ENCODE data around the gene BRD2. TPM values are rescaled to one million over a fixed set of nuclear protein-coding genes. Genes with fewer than 3 reads are reported as not detected.

The BRD2 gene
- total RNA-seq, 1 experiment from 2014 or later = 222 TPM

DNA sequence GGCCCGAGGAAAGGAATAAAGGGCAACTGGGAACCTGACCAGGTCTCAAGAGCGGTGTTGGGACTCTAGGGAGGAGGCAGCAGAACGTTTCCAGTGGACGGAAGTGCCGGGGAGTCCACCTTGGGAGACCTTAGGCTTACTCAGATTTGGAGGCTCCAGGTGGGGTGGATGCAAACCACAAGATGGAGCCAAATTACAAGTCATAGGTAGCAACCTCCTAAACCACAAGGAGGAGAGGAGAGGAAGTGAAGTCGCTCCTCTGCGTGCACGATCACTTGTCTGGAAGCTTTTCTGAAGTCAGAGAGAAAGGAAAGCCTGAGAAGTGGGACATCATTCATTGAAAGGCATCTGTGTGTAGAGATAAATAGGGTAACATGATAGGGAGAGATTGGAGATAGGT is 31.7 kb downstream of the BRD2 start:
- Mint-ChIP-seq H3K4me1 (peaks cover 4% of the 10 kb centered on the region), H3K36me3 (no peaks in the 10 kb centered on the region), H3K27ac (no peak overlapping the region), H3K4me3 (no peak overlapping the region), H3K9me3 (no peaks in the 10 kb centered on the region), H3K27me3 (ENCODE audit: low read depth) (peaks cover 2% of the 10 kb centered on the region; the same call in 1 of the 2 replicates)
- POLR2A ChIA-PET = interaction anchor here (0.5 to 0.6 kb wide), 2 partner anchors 10 to 28 kb away, joined by 3 to 4 read pairs; no protein-coding TSS in a partner anchor
- DNase-seq (ENCODE audit: low spot score) = peak; percentile 67
- peak; percentile 98 for ATAC-seq
- CTCF ChIA-PET = interaction anchor here (0.7 to 5.5 kb wide), 28 partner anchors 9 to 318 kb away, joined by 3 to 42 read pairs (median 5); partner anchors contain the start of genes HLA-DPB1 and ZBTB22
- TF ChIP-seq, protein P1, sequence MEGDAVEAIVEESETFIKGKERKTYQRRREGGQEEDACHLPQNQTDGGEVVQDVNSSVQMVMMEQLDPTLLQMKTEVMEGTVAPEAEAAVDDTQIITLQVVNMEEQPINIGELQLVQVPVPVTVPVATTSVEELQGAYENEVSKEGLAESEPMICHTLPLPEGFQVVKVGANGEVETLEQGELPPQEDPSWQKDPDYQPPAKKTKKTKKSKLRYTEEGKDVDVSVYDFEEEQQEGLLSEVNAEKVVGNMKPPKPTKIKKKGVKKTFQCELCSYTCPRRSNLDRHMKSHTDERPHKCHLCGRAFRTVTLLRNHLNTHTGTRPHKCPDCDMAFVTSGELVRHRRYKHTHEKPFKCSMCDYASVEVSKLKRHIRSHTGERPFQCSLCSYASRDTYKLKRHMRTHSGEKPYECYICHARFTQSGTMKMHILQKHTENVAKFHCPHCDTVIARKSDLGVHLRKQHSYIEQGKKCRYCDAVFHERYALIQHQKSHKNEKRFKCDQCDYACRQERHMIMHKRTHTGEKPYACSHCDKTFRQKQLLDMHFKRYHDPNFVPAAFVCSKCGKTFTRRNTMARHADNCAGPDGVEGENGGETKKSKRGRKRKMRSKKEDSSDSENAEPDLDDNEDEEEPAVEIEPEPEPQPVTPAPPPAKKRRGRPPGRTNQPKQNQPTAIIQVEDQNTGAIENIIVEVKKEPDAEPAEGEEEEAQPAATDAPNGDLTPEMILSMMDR (IDR thresholded peaks at IDR 0.05) = peak; percentile 21; the same call in 1 of the 2 replicates
- no peak for TF ChIP-seq USF2 (CRISPR knock-in tag; IDR thresholded peaks at IDR 0.05)

- H3K27ac Mint-ChIP-seq = no peak overlapping the region
- ChIA-PET POLR2A (interaction anchor here (1.0 kb wide), 1 partner anchor 17 kb away, joined by 3 read pairs; no protein-coding TSS in a partner anchor), CTCF (interaction anchor here (0.6 to 5.5 kb wide), 10 partner anchors 11 to 248 kb away, joined by 3 to 42 read pairs (median 5); no protein-coding TSS in a partner anchor)
- no peaks in the 10 kb centered on the region for H3K9me3 Mint-ChIP-seq
- peaks cover 2% of the 10 kb centered on the region; the same call in 1 of the 2 replicates for H3K27me3 Mint-ChIP-seq (ENCODE audit: low read depth)
- DNase-seq (ENCODE audit: low spot score) = no peak
- no peak overlapping the region for H3K4me3 Mint-ChIP-seq
- H3K4me1 Mint-ChIP-seq = peaks cover 4% of the 10 kb centered on the region
- no peak for TF ChIP-seq PRRX2 (CRISPR knock-in tag; IDR thresholded peaks at IDR 0.05)
- TF ChIP-seq JUN (CRISPR knock-in tag; IDR thresholded peaks at IDR 0.05) = no peak
- TF ChIP-seq, protein P2, sequence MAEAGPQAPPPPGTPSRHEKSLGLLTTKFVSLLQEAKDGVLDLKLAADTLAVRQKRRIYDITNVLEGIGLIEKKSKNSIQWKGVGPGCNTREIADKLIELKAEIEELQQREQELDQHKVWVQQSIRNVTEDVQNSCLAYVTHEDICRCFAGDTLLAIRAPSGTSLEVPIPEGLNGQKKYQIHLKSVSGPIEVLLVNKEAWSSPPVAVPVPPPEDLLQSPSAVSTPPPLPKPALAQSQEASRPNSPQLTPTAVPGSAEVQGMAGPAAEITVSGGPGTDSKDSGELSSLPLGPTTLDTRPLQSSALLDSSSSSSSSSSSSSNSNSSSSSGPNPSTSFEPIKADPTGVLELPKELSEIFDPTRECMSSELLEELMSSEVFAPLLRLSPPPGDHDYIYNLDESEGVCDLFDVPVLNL (CRISPR knock-in tag; IDR thresholded peaks at IDR 0.05; ENCODE audit: borderline replicate concordance, low read depth) = no peak
- TF ChIP-seq ZSCAN18 (CRISPR knock-in tag; IDR thresholded peaks at IDR 0.05) = no peak
- TF ChIP-seq NFE2L1 (CRISPR knock-in tag; IDR thresholded peaks at IDR 0.05) = no peak
- TF ChIP-seq, protein P3, sequence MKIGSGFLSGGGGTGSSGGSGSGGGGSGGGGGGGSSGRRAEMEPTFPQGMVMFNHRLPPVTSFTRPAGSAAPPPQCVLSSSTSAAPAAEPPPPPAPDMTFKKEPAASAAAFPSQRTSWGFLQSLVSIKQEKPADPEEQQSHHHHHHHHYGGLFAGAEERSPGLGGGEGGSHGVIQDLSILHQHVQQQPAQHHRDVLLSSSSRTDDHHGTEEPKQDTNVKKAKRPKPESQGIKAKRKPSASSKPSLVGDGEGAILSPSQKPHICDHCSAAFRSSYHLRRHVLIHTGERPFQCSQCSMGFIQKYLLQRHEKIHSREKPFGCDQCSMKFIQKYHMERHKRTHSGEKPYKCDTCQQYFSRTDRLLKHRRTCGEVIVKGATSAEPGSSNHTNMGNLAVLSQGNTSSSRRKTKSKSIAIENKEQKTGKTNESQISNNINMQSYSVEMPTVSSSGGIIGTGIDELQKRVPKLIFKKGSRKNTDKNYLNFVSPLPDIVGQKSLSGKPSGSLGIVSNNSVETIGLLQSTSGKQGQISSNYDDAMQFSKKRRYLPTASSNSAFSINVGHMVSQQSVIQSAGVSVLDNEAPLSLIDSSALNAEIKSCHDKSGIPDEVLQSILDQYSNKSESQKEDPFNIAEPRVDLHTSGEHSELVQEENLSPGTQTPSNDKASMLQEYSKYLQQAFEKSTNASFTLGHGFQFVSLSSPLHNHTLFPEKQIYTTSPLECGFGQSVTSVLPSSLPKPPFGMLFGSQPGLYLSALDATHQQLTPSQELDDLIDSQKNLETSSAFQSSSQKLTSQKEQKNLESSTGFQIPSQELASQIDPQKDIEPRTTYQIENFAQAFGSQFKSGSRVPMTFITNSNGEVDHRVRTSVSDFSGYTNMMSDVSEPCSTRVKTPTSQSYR (CRISPR knock-in tag; IDR thresholded peaks at IDR 0.05) = no peak
- no peak for TF ChIP-seq JAZF1 (CRISPR knock-in tag; IDR thresholded peaks at IDR 0.05)
- TF ChIP-seq MLX (CRISPR knock-in tag; IDR thresholded peaks at IDR 0.05) = no peak
- peaks cover 7% of the 10 kb centered on the region for H3K36me3 Mint-ChIP-seq
- no peak for ATAC-seq
Measured at GRCh38 chr6:33001685-33002084, 33.3 kb downstream of the BRD2 start.

- no peaks in the 10 kb centered on the region for H3K9me3 Mint-ChIP-seq
- H3K4me1 Mint-ChIP-seq = peaks cover 20% of the 10 kb centered on the region
- DNase-seq (ENCODE audit: low spot score) (no peak), ATAC-seq (no peak)
- ChIA-PET POLR2A (no interaction called here), CTCF (no interaction called here)
- no peak overlapping the region for H3K4me3 Mint-ChIP-seq
- peaks cover 15% of the 10 kb centered on the region for H3K36me3 Mint-ChIP-seq
- H3K27ac Mint-ChIP-seq = no peak overlapping the region
- peaks cover 2% of the 10 kb centered on the region; the same call in 1 of the 2 replicates for H3K27me3 Mint-ChIP-seq (ENCODE audit: low read depth)
- TF ChIP-seq ARID4B (CRISPR knock-in tag; IDR thresholded peaks at IDR 0.05; ENCODE audit: borderline replicate concordance) (no peak), NR1H2 (CRISPR knock-in tag; IDR thresholded peaks at IDR 0.05) (no peak), RELA (CRISPR knock-in tag; IDR thresholded peaks at IDR 0.05; ENCODE audit: borderline replicate concordance) (no peak), ZNF423 (CRISPR knock-in tag; IDR thresholded peaks at IDR 0.05) (no peak), JAZF1 (CRISPR knock-in tag; IDR thresholded peaks at IDR 0.05) (no peak), EMX1 (CRISPR knock-in tag; IDR thresholded peaks at IDR 0.05) (no peak), ZBTB21 (CRISPR knock-in tag; IDR thresholded peaks at IDR 0.05; ENCODE audit: borderline replicate concordance) (no peak), SMAD3 (CRISPR knock-in tag; IDR thresholded peaks at IDR 0.05; ENCODE audit: borderline replicate concordance) (no peak)
Measured at GRCh38 chr6:33004940-33005339, 36.5 kb downstream of the BRD2 start.

All from WTC11 (cell line).